ENCODE results near the gene LMF2.

LMF2 gene, protein sequence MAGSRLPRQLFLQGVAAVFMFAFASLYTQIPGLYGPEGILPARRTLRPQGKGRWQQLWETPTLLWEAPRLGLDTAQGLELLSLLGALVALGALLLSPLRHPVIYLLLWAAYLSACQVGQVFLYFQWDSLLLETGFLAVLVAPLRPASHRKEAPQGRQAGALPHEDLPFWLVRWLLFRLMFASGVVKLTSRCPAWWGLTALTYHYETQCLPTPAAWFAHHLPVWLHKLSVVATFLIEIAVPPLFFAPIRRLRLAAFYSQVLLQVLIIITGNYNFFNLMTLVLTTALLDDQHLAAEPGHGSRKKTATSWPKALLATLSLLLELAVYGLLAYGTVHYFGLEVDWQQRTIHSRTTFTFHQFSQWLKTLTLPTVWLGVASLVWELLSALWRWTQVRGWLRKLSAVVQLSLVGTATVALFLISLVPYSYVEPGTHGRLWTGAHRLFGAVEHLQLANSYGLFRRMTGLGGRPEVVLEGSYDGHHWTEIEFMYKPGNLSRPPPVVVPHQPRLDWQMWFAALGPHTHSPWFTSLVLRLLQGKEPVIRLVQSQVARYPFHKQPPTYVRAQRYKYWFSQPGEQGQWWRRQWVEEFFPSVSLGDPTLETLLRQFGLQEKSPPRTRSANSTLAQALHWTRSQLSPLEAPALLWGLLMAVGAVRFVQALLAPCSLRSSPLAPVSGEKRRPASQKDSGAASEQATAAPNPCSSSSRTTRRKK

DNA sequence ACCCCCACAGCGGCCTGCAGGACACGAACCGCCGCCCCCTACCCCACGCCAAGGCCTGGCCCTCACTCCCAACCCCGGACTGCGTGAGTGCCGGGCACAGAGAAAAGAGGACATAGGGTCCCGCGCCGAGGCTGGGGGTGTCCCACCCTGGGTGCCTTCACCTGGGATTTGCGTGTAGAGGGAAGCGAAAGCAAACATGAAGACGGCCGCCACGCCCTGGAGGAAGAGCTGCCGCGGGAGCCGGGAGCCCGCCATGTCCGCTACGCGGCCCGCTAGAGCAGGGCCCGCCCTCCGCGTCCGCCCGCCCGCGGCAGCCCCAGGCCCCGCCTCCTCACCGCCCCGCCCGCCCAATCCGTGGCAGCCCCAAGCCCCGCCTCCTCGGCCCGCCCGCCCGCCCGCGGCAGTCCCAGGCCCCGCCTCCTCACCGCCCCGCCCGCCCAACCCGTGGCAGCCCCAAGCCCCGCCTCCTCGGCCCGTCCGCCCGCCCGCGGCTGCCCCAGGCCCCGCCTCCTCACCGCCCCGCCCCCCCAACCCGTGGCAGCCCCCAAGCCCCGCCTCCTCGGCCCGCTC lies at the start of gene LMF2:
LMF2 (minus strand) TSS at position 282 of the 570 bp plus-strand sequence; CDS start at position 255, 27 bp downstream.
- DNase-seq = peak; percentile 99

DNA sequence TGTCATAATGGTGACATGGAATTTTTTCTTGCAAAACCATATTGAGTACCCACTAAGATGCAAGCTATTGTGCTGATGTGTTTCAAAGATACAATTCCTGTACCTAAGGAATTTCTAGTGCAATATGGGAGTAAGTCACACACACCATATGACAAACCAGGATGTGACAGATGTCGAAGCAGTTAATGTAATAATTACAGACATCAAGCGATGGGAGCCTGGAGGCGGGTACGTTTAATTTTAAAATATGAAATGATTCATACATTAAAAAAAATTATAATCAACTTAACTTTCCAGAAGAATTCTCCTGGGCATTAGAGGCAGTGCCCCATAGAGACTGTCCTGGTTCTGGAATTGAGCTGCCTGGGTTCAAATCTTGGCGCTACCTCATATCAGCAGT lies 49.2 kb upstream of the LMF2 start:
- no peak for DNase-seq

DNA sequence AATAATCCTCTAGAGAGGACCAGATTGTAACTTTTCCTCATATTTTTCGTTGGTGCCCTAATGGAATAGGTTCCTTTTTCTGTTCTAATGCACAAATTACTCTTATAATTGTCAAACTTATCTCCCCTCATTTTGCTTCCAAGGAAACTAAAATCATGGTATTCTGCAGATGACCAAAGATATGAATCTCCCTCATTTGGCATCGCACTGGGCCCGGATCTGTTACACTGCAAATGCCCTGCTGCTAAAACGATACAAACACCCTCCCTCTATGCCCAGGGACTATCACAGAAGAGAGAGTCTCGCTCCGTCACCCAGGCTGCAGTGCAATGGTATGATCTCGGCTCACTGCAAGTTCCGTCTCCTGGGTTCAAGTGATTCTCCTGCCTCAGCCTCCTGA lies 45.8 kb upstream of the LMF2 start:
- peak; percentile 6 for DNase-seq

DNA sequence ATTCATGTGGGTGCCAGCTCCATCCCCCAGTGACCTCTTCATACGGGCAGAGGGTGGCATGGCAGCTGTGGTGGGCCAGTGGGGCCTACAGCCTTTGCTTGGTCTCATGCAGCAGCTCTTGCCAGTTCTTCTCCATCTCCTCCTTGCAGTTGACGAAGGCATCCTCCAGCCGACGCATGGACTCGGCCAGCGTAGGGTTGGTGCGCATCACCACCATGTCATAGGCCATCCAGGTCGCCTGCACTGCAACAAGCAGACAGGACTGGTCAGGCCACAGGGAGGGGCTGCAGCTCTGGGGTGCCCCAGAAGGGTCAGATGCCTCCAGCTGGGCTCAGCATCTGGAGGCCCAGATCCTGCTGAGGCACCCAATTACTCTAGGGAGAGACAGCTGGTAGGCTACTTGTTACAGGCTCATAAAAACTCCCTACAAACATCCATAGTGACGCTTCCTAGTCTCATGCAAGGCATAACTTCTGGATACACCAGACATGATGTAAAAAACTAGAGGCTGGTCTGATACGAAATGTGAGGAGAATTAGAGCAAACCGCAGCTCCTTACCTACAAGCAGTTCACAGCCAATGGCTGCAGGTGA lies 43.8 kb upstream of the LMF2 start:
- DNase-seq = peak; percentile 4

DNA sequence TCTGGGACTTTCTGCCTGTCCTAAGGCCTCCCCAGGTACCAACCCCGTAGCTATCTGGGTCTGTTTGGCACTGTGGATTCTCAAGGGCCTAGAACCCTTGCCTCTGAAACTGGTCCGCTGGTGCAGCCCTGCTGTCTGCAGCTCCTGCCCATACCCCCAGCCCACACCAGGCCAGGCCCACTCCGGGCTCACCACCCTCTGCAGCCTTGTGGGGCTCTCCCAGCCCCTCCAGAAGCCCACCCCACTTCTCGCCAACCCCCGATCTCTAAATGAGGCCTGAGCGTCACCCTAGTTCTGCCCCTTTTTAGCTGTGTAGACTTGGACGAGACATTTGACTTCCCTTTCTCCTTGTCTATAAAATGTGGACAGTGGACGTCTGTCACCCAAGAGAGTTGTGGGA lies 42.9 kb upstream of the LMF2 start:
- no peak for DNase-seq

DNA sequence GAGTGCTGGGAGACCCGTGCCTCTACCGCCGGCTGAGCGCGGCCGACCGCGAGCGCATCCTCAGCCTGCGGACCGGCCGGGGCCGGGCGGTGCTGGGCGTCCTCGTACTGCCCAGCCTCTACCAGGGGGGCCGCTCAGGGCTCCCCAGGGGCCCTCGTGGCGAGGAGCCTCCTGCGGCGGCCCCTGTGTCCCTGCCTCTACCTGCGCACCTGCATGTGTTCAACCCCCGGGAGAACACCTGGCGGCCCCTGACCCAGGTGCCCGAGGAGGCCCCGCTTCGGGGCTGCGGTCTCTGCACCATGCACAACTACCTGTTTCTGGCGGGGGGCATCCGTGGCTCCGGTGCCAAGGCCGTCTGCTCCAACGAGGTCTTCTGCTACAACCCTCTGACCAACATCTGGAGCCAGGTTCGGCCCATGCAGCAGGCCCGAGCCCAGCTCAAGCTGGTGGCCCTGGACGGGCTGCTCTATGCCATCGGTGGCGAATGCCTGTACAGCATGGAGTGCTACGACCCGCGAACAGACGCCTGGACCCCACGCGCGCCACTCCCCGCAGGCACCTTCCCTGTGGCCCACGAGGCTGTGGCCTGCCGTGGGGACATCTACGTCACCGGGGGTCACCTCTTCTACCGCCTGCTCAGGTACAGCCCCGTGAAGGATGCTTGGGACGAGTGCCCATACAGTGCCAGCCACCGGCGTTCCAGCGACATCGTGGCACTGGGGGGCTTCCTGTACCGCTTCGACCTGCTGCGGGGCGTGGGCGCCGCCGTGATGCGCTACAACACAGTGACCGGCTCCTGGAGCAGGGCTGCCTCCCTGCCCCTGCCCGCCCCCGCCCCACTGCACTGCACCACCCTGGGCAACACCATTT lies 41.7 kb upstream of the LMF2 start:
- peak; percentile 21 for DNase-seq

DNA sequence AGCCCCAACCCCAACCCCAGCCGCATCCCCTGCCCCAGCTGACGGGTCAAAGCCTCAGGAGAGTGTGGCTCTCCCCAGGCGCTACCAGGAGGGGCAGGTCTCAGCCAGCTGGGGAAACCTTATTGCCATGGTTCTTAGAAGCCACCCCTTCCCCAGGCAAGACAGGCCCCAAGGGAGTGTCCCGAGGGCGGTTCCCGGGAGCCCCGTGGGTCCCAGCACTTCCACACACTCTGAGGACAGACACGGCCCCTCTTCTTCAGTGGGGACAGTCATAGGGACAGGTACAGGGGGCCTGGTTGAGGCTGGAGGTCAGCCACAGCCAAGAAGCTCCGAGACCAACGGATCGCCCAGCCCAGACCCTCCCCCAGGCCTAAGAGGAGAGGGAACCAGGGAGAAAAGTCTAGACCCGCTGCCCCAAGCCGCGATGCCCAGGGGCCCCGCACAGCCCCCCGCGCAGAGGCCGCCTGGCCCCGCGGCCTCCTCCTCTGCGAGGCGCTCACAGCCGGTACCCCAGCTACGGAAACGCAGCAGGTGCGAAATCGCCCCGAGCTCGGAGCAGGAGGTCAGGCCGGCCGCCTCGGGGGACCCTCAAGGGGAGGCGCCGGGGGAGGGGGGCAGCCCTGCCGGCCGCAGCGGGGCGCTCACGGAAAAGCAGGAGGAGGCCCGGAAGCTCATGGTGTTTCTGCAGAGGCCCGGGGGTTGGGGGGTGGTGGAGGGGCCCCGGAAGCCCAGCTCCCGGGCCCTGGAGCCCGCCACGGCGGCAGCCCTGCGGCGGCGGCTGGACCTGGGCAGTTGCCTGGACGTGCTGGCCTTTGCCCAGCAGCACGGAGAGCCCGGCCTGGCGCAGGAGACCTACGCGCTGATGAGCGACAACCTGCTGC lies 40.8 kb upstream of the LMF2 start:
- peak; percentile 34 for DNase-seq

DNA sequence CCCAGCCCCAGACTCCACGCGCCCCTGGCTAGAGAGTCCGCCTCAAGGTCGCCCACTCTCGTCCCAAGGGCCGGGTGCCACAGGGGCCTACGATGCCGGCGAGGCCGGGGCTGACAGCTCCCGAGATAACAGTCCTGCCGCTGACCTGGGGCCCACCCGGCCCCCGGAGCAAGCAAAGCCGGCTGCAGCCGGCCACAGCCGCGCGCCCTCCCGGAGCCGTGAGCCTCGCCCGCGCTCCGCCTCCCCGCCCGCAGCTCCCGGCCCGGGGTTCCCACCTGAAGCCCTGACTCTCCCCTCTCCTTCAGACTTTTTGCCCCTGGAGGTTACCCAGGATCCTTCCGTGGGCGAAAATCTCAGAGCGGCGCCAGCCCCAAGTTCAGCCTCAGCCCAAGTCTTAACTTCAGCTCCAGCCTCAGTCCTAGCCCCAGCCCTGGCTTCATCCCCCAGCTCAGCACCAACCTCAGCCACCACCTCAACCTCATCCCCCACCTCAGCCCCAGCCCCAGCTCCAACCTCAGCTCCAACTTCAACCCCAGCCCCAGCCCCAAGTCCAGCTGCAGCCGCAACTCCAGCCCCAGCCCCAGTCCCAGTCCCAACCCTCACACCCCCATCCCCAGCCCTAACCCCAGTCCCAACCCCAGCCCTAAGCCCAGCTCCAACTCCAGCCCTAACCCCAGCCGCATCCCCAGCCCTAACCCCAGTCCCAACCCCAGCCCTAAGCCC lies 39.9 kb upstream of the LMF2 start:
- DNase-seq = peak; percentile 17

DNA sequence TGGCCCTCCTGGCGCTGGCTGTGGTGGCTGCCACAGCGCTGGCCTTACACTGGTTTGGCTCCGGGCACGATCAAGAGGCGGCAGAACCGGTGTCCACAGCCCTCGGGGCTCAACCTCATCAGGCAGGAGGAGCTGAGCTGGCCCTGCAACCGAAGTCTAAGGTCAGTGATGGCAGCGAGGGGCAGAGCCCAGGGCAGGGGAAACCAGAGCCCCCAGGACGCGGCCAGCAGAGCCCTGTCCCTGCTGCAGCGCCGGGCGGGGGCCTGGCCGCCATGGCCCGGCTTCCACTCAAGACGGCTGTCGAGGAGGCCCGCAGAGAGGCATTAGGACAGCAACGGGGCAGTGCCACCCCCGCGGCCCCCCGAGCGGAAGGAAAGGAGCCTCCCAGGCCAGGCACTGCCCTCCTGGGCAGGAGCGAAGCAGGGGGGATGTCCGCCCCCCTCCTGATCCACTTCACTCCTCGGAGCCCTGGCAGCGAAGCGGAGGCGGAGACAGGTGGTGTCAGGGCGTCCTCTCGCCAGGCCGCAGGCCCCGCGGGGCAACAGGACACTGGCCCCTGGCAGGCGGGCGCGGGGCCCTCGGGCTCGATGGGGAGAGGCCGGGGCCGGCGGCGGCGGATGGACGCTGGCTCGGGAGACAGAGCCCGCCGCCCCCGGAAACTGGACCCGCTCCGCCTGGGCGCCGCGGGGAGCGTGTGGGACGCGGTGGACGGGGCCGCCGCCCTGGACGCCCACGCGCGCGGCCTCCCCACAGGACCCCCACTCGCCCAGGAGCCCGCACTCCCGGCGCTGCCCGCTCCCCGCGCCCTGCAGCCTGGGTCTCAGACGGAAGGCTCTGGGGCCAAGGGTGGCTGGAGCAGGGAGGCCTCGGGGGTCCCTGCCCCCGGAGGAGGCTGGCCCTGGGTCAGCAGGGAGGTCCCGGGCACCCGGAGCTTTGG lies 39.1 kb upstream of the LMF2 start:
- DNase-seq = peak; percentile 26

DNA sequence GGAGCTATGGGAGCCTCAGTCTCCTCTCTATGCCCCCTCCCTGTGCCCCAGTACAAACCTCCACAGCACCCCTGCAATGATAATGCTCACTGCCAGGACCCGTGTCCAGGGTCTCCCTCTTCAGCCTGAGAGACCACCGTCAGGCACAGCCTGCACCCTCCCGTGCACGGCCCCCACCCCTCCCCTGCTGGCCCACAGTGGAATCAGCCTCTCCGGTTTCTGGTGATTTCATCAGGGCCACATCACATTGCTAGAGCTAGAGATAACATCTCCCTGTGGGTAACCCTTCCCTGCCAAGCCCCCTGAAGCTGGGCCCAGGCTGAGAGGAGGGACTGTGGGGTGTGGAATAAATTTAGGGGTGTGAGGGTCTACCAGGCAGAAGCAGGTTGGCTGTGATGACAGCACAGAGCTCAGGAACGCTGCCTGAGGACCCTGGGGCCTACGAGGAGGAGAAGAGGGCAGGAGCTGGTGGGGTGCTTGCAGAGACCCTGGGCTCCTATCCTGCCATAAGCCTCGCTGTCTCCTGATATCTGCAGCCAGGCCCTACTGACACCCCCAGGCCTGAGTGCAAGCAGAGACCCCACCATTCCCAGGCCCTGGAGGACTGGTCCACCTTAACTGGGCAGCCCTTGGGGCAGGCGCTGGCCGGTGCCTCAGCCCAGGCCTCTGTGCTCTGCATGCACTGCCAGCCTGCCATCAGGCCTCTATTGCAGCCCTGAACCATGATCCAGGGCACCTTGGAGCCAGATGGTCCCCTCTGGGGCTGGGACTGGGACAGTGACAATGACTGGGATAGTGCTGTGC lies 38.2 kb upstream of the LMF2 start, which contains the start of gene KLHDC7B:
KLHDC7B (plus strand) TSS at position 378 of the 804 bp plus-strand sequence; CDS start at position 723, 345 bp downstream.
- DNase-seq = peak; percentile 31

DNA sequence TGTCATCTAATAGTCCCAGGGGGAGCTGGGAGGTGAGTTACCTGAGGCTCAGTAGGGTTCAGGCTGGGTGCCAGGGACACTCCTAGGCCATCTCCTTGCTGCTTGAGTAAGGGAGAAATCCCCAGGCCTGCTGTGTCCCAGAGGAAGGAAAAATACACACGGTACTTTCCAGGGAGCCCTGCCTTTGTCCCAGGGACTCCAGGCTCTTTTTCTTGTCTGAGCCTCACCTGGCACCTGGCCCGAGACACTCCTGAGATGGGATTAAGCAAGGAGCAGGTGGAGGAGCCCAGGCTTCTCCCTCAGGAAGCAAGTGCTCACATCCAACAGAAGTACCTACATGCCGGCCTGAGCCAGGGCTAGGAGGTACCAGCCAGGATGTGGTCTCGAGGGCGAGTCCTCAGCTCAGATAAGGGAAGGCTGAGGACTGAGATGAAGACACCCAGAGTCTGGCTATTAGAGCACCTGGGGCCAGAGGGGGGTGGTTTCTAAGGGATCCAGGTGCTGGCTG lies 37.3 kb upstream of the LMF2 start:
- DNase-seq = no peak

DNA sequence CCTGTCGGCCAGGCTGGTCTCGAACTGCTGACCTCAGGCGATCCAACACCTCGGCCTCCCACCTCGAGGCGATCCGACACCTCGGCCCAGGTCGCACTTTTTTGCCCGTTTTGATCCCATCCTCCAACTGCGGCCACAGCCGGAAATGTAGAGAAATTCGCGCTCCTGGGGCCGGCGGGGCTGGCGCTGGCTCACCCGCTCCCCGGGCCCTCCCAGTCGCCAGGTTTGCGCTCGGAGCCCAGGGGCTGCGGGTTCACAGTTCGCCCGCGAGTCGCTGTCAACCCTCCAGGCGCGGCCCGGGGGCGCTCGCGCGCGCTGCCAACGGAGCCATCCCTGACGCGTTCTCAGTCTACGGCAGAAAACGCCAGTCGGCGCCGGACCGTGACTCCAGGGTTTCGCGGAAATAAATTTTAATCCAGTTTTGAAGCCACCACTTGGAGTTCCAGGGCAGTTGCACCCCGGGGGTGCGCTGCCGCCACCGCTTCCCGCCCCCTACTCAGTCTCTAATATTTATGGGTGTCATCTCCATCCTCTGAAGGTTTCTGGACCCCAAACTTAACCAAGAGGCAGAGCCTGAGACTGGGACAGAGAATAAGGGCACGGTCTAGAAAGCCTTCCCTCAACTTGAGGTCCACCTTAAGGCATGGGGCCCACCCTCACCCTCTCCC lies 36.7 kb upstream of the LMF2 start:
- DNase-seq = no peak

DNA sequence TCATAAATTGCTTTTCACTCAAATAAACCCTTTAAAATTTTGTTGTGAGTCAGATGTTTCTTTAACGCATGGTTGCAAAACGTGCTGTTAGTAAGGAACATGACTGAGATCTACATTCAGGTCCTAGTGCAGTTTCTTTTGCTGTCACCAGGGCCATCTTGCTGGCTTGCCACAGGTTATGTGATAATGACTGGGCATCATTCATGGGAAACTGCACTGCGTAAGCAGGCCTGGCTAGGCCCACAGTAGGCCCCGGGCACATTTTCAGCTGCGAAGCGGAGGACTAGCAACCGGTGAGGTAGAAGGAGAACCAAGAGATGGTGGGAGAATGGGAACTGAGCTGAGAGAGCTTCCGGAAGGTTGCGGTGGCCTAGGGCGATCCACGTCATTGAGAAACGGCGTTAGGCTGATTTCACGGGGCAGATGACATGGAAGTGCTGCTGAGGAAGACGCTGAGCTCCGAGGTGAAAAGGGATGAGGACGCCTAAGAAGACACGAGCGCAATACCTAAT lies 35.0 kb upstream of the LMF2 start:
- DNase-seq = peak; percentile 25

DNA sequence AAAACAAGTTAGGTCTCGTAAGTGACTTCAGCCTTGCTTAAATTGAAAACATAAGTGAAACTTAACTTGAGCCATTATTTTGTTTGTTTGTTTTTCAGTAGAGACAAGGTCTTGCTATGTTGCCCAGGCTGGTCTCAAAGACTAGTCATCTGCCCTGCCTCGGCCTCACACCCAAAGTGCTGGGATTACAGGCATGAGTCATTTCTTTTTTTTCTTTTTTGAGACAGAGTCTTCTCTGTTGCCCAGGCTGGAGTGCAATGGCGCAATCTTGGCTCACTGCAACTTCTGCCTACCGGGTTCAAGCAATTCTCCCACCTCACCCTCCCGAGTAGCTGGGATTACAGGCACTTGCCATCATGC lies 34.1 kb upstream of the LMF2 start:
- peak; percentile 14 for DNase-seq

DNA sequence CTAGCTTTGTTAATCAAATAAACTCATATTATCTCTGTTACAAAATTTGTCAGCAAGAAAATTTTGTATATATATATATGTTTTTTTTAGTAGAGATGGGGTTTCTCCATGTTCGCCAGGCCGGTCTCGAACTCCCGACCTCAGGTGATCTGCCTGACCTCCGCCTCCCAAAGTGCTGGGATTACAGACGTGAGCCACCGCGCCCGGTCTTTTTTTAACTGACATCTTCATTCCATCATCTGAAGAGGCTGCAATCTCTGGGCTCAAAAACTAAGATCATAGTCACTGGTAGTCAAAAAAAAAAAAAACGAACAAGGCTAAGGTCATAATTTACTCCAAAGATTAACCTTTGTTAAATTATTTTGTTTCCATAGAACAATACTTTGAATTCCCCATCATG lies 32.9 kb upstream of the LMF2 start:
- DNase-seq = peak; percentile 2

DNA sequence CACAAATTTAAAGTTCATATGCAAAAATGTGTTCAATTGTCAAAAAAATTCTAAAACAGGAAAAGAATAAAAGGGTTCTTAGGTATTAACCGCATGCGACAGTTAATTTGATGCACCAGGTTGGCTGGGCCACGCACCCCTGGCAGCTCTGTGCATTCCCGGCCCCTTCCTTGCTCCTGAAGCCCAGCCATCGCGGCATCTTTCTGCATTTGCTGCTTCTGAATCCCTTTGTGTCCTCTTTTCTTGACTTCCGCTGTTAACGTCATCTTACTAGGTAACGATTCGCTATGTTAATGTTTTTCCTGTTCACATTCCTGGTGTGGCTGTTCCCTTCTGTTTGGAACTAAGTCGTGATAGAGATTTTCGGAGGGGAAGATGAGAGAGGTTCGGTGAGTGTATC lies 30.3 kb upstream of the LMF2 start:
- no peak for DNase-seq

DNA sequence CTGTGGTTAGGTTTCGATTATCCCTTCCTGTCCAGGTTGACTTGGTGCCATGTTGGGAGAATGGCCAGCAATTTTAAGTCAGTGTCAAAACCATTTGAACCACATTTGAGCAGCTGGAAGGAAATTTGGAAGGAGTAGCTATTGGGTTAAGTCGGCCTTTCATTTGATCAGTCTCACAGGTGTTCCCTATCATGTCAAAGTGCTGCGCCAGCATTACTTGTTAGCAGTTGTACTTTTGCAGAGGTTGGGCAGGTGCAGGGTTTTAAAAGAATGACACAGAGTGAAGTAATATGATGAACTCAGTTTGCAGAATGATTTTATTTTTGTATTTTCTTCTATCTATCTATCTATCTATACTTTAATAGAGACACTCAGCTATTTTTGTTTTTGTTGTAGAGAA lies 28.7 kb upstream of the LMF2 start:
- DNase-seq = no peak

DNA sequence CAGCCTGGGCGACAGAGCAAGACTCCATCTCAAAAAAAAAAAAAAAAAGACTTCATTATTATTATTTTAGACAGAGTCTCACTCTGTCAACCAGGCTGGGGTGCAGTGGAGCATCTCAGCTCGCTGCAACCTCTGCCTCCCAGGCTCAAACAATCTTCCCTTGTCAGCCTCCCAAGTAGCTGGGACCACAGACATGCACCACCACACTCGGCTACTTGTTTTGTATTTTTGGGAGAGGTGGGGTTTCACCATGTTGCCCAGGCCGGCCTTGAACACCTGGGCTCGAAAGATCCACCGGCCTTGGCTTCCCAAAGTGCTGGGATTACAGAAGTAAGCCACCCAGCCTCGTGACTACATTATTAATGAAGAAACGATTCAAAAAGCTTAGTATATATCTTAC lies 27.6 kb upstream of the LMF2 start:
- DNase-seq = no peak
